K562 (cell line): Measurements from ENCODE around the gene CD38.
"Not testable (repeated sequence)": the region's sequence is repeated elsewhere in the genome, so short reads cannot be mapped to it uniquely, and the experiment has no call there.

Source experiments
- EZH2 ChIP-seq: IDR thresholded peaks from 2 replicates; pipeline ENCODE4 v1.6.1; 2012; ENCODE audit warnings: low read depth, mild to moderate bottlenecking, inconsistent platforms, low read length, borderline replicate concordance
- HDAC2 ChIP-seq: fragments of 450-650 bp; IDR thresholded peaks from 2 replicates; pipeline ENCODE4 v1.6.1; 2016; ENCODE audit warnings: mild to moderate bottlenecking
- MTA1 ChIP-seq: fragments of 450-650 bp; IDR thresholded peaks from 2 replicates; pipeline ENCODE4 v1.6.1; 2017; ENCODE audit warnings: borderline replicate concordance
- MYC ChIP-seq, 2 experiments: fragments of 250-450 bp in 1 of 2; sonication (Bioruptor Pico) in 1 of 2; IDR thresholded peaks; 2 replicates each; pipeline versions ENCODE4 v1.5.1 to v1.6.1; 2012 to 2021; ENCODE audit warnings: low read depth in 2 of 2, borderline replicate concordance in 1 of 2, improper control_type of control experiment in 1 of 2, low read length in 1 of 2, mild to moderate bottlenecking in 1 of 2, moderate library complexity in 1 of 2
- NFE2 ChIP-seq: IDR thresholded peaks from 2 replicates; pipeline ENCODE4 v1.6.1; 2014; ENCODE audit warnings: antibody characterized with exemption, low read depth
- POLR2A ChIP-seq: fragments of 450-650 bp; conservative IDR thresholded peaks from 2 replicates; pipeline ENCODE4 v1.6.1; 2016

GRCh38 chr4:15733061-15733460, 45.1 kb upstream of the CD38 start:
- not testable (repeated sequence) for TF ChIP-seq MYC (IDR thresholded peaks at IDR 0.05; ENCODE audit: low read depth, low read length); MYC (CRISPR knock-in tag; IDR thresholded peaks at IDR 0.05; ENCODE audit: borderline replicate concordance, low read depth); EZH2; HDAC2; POLR2A; NFE2; MTA1
